Bone marrow (tissue), 2 donors: ENCODE data around the gene NDUFB7.
"Not testable (repeated sequence)": the region's sequence is repeated elsewhere in the genome, so short reads cannot be mapped to it uniquely, and the experiment has no call there.

Source experiments
- DNase-seq, 2 donors: peaks; one replicate each; lab custom pipeline; 2025; lab: John Stamatoyannopoulos, UW

The NDUFB7 gene

DNA sequence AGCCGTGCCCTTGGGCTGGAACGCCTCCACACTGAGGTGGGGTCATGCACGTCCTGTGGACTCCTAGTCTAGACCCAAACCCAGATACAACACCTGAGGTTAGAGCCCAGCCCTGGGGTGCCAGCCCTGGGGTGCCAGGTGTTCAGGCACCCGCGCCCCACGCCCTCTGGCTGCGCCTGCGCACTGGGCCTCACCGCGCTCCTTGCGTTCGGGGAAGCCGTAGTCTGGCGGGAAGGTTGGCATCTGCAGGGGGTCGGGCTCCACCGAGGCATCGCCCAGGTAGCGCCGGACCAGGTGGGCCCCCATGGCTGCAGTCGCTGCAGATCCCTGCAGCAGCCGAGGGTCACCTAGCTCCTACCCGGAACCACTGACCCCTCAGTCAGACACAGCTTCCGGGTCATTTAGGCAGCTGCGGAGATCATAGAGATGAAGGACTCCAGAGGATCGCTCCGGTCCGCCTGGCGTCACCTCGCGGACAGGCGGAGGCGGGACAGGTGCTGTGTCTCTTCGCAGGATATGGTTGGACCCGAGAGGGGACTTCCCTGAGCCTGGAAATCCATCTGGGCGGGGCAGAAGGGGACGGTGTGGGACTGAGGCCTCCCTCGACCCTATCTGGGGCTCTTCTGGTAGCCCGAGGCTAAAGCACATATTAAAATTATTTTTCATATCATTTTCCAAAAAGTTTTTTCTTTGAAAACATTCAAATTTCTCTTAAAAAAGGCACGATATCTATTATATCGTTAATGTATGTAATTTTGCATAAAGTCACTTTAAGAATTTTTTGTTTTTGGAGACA lies at the start of gene NDUFB7:
NDUFB7 (minus strand) TSS at position 372 of the 796 bp plus-strand sequence; CDS start at position 306, 66 bp downstream.
- peak; percentile 83 to 86 for DNase-seq

DNA sequence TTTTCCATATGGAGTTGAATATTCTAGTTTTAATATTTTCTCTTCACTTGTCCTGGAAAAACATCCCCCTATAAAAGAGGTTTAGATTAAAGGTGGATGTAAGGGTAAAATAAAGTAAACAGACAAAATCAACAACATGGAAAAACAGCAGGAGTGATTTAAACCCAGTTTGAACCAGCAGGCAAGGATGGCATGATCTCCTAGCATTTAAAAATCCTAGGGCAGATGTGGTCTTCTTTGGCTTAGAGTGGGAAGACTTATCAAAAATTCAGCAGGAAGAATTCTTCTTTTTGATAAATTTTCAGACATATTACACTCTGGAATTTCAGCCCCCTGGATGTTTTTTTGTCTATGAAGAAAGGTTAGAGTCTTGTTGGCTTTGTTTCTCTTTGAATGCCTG lies 47.5 kb upstream of the NDUFB7 start:
- no peak for DNase-seq

- no peak for DNase-seq
Observed at GRCh38 chr19:14616407-14616806, 44.5 kb upstream of the NDUFB7 start.

GRCh38 chr19:14615623-14616022 lies 43.8 kb upstream of the NDUFB7 start:
- no peak for DNase-seq

- peak; percentile 23 to 46 for DNase-seq
Observed at GRCh38 chr19:14614099-14614412, 42.2 kb upstream of the NDUFB7 start.

GRCh38 chr19:14613399-14614098 lies 41.7 kb upstream of the NDUFB7 start:
- DNase-seq, result not testable (repeated sequence)

DNA sequence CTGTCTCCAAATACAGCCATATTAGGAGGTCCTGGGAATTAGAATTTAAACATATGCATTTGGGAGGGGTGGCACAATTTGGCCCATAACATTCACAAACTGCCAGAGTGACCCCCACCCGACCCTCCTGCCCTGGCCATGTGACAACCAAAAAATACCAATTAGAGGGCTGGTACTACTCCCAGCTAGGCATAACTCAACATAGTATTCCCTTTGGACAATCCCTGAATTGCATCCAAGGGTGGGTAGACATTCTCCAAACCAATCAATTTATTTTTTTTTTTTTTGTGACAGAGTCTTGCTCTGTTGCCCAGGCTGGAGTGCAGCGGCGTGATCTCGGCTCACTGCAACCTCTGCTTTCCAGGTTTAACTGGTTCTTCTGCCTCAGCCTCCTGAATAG lies 40.8 kb upstream of the NDUFB7 start:
- DNase-seq, result no peak

DNA sequence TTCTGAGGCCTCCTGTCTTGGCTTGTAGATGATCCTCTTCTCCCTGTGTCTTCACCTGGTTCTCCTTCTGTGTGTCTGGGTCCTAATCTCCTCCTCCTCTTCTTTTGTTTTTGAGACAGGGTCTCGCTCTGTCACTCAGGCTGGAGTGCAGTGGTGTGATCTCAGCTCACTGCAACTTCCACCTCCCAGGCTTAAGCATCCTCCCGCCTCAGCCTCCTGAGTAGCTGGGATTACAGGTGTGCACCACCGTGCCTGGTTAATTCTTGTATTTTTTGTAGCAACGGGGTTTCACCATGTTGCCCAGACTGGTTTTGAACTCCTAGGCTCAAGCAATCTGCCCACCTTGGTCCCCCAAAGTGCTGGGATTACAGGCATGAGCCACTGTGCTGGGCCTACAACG lies 40.4 kb upstream of the NDUFB7 start:
- DNase-seq, result not testable (repeated sequence)

DNA sequence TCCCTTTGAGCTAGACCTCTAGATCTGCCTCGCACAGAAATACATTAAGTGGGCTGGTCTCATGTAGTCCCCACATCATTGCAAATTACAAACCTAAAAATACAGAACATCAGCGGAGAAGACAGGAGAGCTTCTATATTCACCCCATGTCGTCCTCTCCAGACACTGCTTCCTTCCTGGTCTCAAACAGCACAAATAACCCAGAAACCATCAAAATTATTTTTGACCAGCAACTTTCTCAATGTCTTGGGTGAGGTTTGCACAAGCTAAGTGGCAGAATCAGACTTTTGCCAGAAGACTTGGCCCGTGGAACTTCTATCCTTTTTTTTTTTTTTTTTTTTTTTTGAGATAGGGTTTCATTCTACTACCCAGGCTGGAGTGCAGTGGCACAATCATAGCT lies 39.2 kb upstream of the NDUFB7 start:
- no peak for DNase-seq

DNA sequence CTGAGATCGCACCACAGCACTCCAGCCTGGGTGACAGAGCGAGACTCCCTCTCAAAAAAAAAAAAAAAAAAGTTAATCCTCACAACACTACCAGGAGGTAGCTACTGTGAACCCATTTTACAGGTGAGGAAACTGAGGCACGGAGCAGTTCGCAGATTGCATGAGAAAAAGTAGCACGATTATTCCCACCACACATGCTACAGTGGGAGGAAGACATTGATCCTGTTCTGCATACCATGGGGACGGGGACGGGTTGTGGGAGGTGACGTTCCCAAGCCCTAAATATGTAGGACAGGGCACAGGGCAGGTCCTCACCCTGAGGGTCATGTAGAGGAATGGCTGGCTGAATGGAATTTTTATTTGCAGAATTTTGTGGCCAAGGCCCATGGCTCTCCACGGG lies 34.8 kb upstream of the NDUFB7 start:
- no peak for DNase-seq

DNA sequence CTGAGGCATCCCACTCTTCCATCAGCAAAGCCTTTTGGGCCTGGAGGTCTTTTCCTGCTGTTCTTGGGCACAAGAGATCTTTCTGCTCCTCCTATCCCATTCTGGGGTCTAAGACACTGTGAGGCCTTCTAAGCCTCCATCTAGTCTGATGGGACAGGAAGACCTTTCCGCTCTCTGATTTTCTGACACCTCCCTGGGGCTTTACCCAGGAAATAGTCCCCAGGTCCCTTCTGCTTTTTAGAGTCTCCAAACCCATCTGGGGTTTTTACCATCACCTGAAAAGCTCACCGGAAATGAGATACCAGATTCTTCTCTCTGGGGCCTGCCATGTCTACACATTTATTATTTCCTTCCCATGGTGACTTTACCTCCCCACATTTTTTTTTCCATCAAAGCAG lies 32.1 kb upstream of the NDUFB7 start:
- no peak for DNase-seq

DNA sequence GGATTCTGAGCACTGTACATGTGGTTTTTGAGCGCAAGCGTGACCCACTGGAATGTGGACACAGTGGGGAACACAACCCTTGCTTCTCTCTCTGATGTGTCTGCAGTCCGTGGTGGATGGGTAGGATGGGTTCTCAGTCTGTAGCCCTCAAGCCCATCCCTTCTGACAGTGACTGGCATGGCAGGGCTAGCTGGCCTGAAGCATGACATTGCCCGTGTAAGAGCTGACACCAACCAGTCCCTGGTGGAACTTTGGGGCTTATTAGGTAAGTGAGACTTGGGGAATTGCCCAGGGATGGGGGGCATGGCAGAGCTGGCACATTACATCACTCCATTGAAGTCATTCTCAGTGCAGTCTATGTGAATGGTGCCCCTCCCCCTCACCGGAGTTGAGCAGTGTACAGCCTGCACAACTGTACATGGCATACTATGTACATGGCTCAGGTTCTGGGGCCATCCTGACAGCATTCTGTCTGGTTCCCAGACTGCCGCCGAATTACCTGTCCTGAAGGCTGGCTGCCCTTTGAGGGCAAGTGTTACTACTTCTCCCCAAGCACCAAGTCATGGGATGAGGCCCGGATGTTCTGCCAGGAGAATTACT lies 27.8 kb upstream of the NDUFB7 start:
- DNase-seq, result no peak

GRCh38 chr19:14595558-14595957 lies 23.7 kb upstream of the NDUFB7 start:
- DNase-seq, result no peak

- not testable (repeated sequence) for DNase-seq
Observed at GRCh38 chr19:14589433-14589832, 17.6 kb upstream of the NDUFB7 start.

DNA sequence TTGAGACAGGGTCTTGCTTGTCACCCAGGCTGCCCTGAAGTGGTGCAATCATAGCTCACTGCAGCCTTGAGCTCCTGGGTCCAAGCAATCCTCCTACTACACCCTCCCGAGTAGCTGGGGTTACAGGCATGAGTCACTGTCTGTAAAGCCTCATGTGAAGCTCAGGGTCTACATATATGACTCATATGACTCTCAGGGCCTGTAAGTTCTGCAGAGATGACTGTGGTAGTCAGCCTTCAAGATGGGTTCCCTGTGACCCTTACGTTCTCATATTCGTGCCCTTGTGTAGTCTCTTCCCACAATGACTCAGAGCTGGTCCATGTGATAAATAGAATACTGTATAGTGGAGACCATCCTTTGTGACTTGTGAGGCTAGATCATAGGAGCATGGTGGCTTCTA lies 13.3 kb upstream of the NDUFB7 start:
- peak in 1 of 2 donors; percentile 45 for DNase-seq

GRCh38 chr19:14584372-14584771 lies 12.5 kb upstream of the NDUFB7 start:
- not testable (repeated sequence) for DNase-seq

DNA sequence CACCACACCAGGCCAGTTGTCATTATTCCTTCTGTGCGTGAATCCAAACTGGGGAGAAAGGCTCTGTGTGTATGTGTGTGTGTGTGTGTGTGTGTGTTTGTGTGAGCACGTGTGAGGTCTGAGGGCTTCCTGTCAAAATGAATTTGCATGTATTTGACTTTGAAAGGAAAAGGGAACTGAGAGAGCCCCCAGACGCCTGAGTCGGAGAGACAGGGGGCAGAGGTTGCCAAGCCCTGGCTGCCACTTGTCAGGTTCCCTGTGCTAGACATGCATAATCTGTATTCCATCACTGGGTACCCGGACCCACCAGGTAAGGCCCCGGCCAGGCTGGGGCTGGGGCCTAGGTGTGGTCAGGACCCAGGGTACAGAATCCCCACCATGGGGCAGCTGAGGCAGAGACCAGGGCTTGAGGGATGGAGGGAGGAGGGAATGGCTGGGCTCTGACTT lies 11.1 kb upstream of the NDUFB7 start, which contains the start of gene CLEC17A:
CLEC17A (plus strand) TSS at position 191 of the 447 bp plus-strand sequence; CDS start at position 268, 77 bp downstream.
- DNase-seq, result no peak

- DNase-seq, result no peak
Observed at GRCh38 chr19:14580623-14581237, 8.9 kb upstream of the NDUFB7 start.

DNA sequence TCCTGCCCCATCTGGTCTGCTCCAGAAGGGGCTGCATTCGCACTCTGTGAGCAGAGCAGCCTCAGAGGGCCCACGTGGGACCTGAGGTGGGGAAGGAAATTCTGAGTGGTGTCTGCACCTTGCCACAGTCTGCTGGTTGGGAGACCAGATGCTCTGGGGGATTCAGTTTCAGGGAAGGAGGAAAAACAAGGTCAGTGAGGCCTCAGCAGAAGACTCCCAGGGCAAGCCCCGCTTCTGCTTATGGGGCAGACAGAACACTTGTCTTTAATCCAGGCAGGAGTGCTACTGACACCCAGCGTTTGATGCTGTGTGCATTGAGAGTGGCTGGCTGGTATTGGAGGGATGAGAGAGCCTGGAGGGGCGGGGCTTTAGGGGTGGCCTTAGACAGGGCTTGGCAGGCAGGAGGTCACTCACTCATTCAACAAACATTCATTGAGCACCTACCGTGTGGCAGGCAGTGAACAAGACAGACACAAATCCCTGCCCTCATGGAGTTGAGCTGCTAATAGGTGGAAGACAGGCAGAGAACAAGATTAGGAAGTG lies 6.1 kb upstream of the NDUFB7 start:
- no peak for DNase-seq

- DNase-seq, result no peak
Observed at GRCh38 chr19:14577264-14577663, 5.4 kb upstream of the NDUFB7 start.

GRCh38 chr19:14576363-14576762 lies 4.5 kb upstream of the NDUFB7 start:
- DNase-seq, result no peak

DNA sequence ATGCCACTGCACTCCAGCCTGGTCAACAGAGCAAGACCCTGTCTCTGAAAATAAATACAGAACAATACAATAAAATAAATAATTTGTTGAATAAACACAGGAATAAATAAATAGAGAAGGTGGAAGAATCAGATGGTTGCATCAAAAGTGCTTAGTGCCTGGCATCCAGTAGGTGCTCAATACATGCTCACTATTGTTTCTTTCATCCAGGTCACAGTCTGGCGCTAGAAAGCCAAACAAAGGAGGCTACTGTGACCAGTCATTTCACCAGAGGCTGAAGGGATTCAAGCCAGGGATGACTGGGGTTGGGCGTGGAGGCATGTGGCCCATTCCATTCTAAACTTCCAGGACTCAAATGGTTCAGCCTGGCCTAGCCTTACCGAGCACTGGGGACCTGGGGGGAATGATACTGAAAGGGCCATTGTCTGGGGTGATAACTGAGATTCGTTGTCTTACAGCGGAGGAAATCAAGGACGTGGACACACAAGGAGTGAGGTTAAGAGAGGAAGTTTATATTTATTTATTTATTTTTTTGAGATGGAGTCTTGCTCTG lies 3.6 kb upstream of the NDUFB7 start:
- DNase-seq, result no peak
